Colonic mucosa (tissue), 4 donors: ENCODE results near the gene SGSM1. TPM values are rescaled to one million over a fixed set of nuclear protein-coding genes. Genes with fewer than 3 reads are reported as not detected.
A peak's percentile ranks its signal among the peaks of the same experiment; 100 is the strongest.

ENCODE experiments used
- DNase-seq: peaks from one replicate; pipeline ENCODE4 v3.0.0-alpha.2; 2020
- H3K27ac ChIP-seq: fragments of 200-600 bp; one replicate; pipeline ENCODE4 v1.8.0; 2021
- H3K27me3 ChIP-seq: fragments of 200-600 bp; one replicate; pipeline ENCODE4 v1.8.0; 2021
- H3K36me3 ChIP-seq: fragments of 200-600 bp; one replicate; pipeline ENCODE4 v1.8.0; 2021
- H3K4me1 ChIP-seq: fragments of 200-600 bp; one replicate; pipeline ENCODE4 v1.8.0; 2021; ENCODE audit warnings: mild to moderate bottlenecking
- H3K4me3 ChIP-seq: fragments of 200-600 bp; one replicate; pipeline ENCODE4 v1.8.0; 2021
- H3K9ac ChIP-seq, 2 donors: one replicate each; pipeline ENCODE4 v1.7.0; 2013; ENCODE audit warnings: control low read depth in 2 of 2, low read depth in 2 of 2, low read length in 2 of 2
- H3K9me3 ChIP-seq: fragments of 200-600 bp; one replicate; pipeline ENCODE4 v1.8.0; 2021
- CTCF ChIP-seq: fragments of 200-600 bp; IDR thresholded peaks from one replicate; pipeline ENCODE4 v1.8.0; 2022; ENCODE audit warnings: antibody characterized with exemption, mild to moderate bottlenecking
- intact Hi-C: fragments of 100-400 bp; cut with DNase I; formaldehyde crosslinking; loops from one replicate; pipeline ENCODE4 v1.14.1; 2022
- total RNA-seq, 2 donors: library from RNA; stranded (reverse); fragmentation: NEBNext Ultra II Directional in 1 of 2; extraction: Animal tissue kit (Norgen Biotek cat#: 25700) in 1 of 2; gene quantifications; one replicate each; pipeline ENCODE4 v1.2.1, GENCODE V29; 2021
- donor health status: healthy.
- donor health status: DM: no; HTN: no; CAD: no.
- donor health status: DM: no; HTN: no; CAD: no.

Gene SGSM1
- total RNA-seq, 2 donors from 2014 or later, result 3.3 to 3.9 TPM

- intact Hi-C loops, result loop anchor here (10.0 kb wide), 1 partner anchor 281 kb away; no protein-coding TSS in a partner anchor
- Histone ChIP-seq H3K4me3 (no peak overlapping the region), H3K4me1 (no peaks in the 10 kb centered on the region), H3K9ac (no peak overlapping the region), H3K36me3 (no peaks in the 10 kb centered on the region), H3K27ac (no peak overlapping the region), H3K9me3 (no peaks in the 10 kb centered on the region), H3K27me3 (no peaks in the 10 kb centered on the region)
- no peak for DNase-seq
- no peak for TF ChIP-seq CTCF
Observed at GRCh38 chr22:24763872-24764485, 42.0 kb upstream of the SGSM1 start.

GRCh38 chr22:24765166-24765565, 40.8 kb upstream of the SGSM1 start:
- H3K9me3 ChIP-seq, result no peaks in the 10 kb centered on the region
- intact Hi-C loops, result loop anchor here (10.0 kb wide), 1 partner anchor 280 kb away; no protein-coding TSS in a partner anchor
- no peak for TF ChIP-seq CTCF
- no peaks in the 10 kb centered on the region for H3K4me1 ChIP-seq
- no peak overlapping the region for H3K4me3 ChIP-seq
- H3K9ac ChIP-seq, result no peak overlapping the region
- no peaks in the 10 kb centered on the region for H3K27me3 ChIP-seq
- no peak overlapping the region for H3K27ac ChIP-seq
- DNase-seq, result no peak
- no peaks in the 10 kb centered on the region for H3K36me3 ChIP-seq

GRCh38 chr22:24768537-24769374, 37.3 kb upstream of the SGSM1 start:
- no peaks in the 10 kb centered on the region for H3K27me3 ChIP-seq
- no peaks in the 10 kb centered on the region for H3K9me3 ChIP-seq
- intact Hi-C loops, result loop anchor here (10.0 kb wide), 1 partner anchor 276 kb away; no protein-coding TSS in a partner anchor
- no peak overlapping the region for H3K4me3 ChIP-seq
- no peaks in the 10 kb centered on the region for H3K4me1 ChIP-seq
- TF ChIP-seq CTCF, result peak; percentile 48
- DNase-seq, result peak; percentile 76
- no peak overlapping the region for H3K27ac ChIP-seq
- H3K36me3 ChIP-seq, result no peaks in the 10 kb centered on the region
- no peak overlapping the region for H3K9ac ChIP-seq

GRCh38 chr22:24772493-24773220, 33.4 kb upstream of the SGSM1 start:
- H3K4me1 ChIP-seq, result no peaks in the 10 kb centered on the region
- intact Hi-C loops, result loop anchor here (10.0 kb wide), 1 partner anchor 162 kb away; no protein-coding TSS in a partner anchor
- H3K27ac ChIP-seq, result no peak overlapping the region
- no peaks in the 10 kb centered on the region for H3K36me3 ChIP-seq
- DNase-seq, result no peak
- no peaks in the 10 kb centered on the region for H3K9me3 ChIP-seq
- no peaks in the 10 kb centered on the region for H3K27me3 ChIP-seq
- no peak overlapping the region for H3K9ac ChIP-seq
- H3K4me3 ChIP-seq, result no peak overlapping the region
- TF ChIP-seq CTCF, result no peak

- no peak overlapping the region for H3K4me3 ChIP-seq
- no peaks in the 10 kb centered on the region for H3K27me3 ChIP-seq
- DNase-seq, result no peak
- H3K27ac ChIP-seq, result no peak overlapping the region
- TF ChIP-seq CTCF, result no peak
- no peaks in the 10 kb centered on the region for H3K4me1 ChIP-seq
- no peak overlapping the region for H3K9ac ChIP-seq
- intact Hi-C loops, result loop anchor here (10.0 kb wide), 1 partner anchor 159 kb away; no protein-coding TSS in a partner anchor
- no peaks in the 10 kb centered on the region for H3K36me3 ChIP-seq
- no peaks in the 10 kb centered on the region for H3K9me3 ChIP-seq
Observed at GRCh38 chr22:24775769-24776492, 30.1 kb upstream of the SGSM1 start.
